GM12891 (cell line): Measurements from ENCODE around the gene NPIPB2.

Experiments used
- DNase-seq: peaks from one replicate; pipeline ENCODE4 v3.0.0; 2011; ENCODE audit warnings: low spot score; ENCODE audit not compliant: insufficient read length
- FAIRE-seq: peaks from 2 replicates; lab custom pipeline; 2011; peaks lifted over from hg19 to GRCh38; lab: Jason Lieb, UNC
- PAX5 ChIP-seq: IDR thresholded peaks from 2 replicates; pipeline ENCODE4 v1.6.1; 2011; ENCODE audit warnings: low read length, moderate library complexity, mild to moderate bottlenecking; ENCODE audit not compliant: insufficient read depth, severe bottlenecking
- POLR2A ChIP-seq: IDR thresholded peaks from 2 replicates; pipeline ENCODE4 v1.6.1; 2011; ENCODE audit warnings: low read depth, low read length, control low read depth
- POLR2AphosphoS5 ChIP-seq: IDR thresholded peaks from 2 replicates; pipeline ENCODE4 v1.6.1; 2011; ENCODE audit warnings: low read depth, low read length, control low read depth
- POU2F2 ChIP-seq: IDR thresholded peaks from 2 replicates; pipeline ENCODE4 v1.6.1; 2011; ENCODE audit warnings: low read depth, mild to moderate bottlenecking, control low read depth, low read length, moderate library complexity
- SPI1 ChIP-seq: IDR thresholded peaks from 2 replicates; pipeline ENCODE4 v1.6.1; 2011; ENCODE audit warnings: low read depth, low read length, control low read depth
- TAF1 ChIP-seq: IDR thresholded peaks from 2 replicates; pipeline ENCODE4 v1.6.1; 2011; ENCODE audit warnings: low read depth, low read length, control low read depth

The NPIPB2 gene

DNA sequence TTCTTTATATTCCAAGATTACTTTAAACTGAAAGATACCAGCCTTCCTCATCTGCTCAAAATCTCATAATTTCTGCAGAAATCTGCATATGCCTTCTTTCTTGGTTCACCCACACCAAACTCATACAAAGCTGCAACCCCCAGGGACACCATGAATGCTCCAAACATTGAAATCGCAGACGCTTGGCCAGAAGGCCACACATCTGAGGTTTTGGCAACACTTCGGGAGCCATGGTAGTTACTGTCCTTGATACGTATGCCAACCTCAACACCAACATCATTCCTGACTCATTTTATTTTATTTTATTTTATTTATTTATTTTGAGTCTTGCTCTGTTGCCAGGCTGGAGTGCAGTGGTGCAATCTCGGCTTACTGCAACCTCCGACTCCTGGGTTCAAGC lies 37.9 kb downstream of the NPIPB2 start:
- no peak for FAIRE-seq
- DNase-seq = no peak
- TF ChIP-seq SPI1 (no peak), POLR2A (no peak), TAF1 (no peak), PAX5 (no peak), POU2F2 (no peak), POLR2AphosphoS5 (no peak)

DNA sequence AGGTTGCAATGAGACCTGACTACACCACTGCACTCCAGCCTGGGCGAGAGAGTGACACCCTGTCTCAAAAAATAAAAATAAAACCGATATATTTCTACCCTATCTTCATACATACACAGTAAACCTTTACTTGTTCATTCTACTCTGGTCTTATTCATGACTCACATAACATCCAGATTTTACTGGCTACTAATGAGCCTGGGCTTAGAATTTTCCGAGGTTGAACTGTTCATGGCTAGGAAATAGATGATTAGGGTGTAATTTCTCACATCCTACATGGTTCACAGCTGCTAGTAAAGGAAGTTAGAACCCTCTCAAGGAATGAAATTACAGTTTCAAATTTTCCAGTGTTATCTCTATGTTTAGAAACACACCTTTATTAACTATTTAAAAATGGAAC lies 40.8 kb downstream of the NPIPB2 start:
- DNase-seq (no peak), FAIRE-seq (no peak)
- TF ChIP-seq POLR2A = no peak
- no peak for TF ChIP-seq TAF1
- TF ChIP-seq POU2F2 = no peak
- TF ChIP-seq POLR2AphosphoS5 = no peak
- no peak for TF ChIP-seq SPI1
- TF ChIP-seq PAX5 = no peak

DNA sequence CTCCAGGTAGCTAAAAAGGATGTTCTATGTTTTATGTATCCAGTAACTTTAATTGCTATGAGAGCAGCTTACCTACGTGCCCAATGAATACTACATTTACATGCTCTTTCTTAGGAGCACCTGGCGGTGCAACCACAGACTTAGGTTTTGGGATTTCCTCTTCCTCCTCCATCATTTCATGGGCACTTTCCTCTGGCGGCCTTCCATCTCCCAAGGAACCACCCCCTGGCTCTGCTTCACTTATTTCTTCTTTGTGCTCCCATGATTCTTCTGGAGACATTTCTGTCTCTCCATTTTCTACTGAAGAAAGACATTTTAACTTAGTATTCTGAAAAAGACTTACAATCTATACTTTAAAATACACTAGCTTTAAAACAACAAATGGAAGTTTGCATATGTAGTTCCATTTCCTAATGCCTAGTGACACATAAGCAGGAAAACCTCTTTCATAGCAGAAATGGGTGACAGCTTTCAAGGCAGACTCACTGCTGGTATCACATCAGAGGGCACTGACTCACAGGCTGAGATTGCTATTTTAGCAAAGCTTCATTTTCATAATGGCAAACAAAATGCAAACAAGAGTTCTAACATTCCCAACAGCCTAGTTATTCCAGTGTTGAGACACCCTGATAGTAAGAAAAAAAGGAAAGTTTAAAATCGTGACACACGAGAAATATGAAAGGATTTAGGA lies 45.2 kb downstream of the NPIPB2 start:
- no peak for DNase-seq

DNA sequence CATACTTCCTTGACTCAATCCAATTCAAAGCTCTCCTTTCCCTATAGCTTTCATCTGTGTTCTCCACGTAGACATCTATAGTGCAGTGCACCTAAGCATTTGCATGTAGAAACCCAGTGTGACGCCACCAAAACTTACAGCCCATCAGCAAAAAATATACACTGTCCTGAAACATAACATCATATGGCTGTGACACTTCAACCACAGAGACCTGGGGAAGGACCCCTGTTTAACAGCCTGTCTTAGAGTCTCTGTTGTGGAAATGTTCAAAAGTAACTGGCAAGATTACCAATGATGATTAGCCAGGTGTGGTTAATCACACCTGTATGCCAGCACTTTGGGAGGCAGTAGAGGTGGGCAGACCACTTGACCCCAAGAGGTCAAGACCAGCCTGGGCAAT lies 48.3 kb downstream of the NPIPB2 start:
- FAIRE-seq = no peak
- DNase-seq = no peak
- TF ChIP-seq PAX5 (no peak), TAF1 (no peak), POU2F2 (no peak), POLR2A (no peak), SPI1 (no peak), POLR2AphosphoS5 (no peak)

More for the DNA sequence above, 45.2 kb downstream of the NPIPB2 start:
- TF ChIP-seq POLR2A = no peak
- TF ChIP-seq POU2F2 = no peak
- no peak for TF ChIP-seq SPI1
- TF ChIP-seq POLR2AphosphoS5 = no peak
- TF ChIP-seq TAF1 = no peak
- TF ChIP-seq PAX5 = no peak
- no peak for FAIRE-seq

DNA sequence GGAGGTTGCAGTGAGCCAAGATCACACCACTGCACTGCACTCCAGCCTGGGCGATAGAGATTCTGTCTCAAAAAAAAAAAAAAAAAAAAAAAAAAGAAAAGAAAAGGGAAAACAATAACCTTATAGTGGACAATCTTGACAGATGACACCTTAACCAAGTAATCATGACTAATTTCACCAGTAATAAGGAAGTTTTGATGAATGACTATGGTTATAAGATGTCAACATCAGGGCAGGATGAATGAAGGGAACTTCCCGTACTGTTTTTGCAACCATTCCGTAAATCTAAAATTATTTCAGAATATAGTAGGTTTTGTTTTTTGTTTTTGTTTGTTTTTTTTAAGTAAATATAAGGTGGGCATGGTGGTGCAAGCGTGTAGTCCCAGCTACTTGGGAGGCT lies 49.1 kb downstream of the NPIPB2 start:
- FAIRE-seq (no peak), DNase-seq (no peak)
- TF ChIP-seq POLR2AphosphoS5 (no peak), SPI1 (no peak)

DNA sequence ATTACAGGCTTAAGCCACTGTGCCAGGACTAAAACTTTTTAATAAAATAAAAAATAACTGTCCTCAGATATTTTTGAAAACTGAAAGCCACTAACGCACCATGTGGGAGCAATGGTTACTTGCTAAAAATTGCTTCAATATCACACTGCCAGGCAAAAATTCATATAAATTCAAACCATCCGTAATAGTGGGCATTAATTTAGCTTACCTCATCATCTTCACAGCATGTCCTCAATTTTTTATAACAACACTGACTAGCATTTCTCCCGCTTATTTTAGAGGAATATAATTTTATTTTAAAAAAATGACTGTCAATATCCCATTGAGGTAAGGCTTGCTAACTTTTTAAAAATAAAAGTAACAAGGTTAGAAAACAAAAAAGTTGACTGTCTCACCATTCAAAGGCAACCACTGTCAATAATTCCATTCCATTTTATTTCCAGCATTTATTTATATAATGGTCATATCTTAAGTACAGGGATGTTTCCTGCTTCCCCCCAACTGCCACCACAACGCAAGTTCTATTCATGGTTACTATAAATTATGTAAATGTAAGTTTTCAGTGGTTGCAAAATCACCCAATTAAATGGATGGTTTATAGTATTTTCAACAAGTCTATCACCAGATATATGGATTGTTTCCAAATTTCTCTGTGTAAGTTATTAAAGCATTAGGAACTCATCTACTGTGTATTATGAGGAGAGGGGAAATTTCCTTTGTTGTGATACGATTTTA lies 51.4 kb downstream of the NPIPB2 start:
- TF ChIP-seq TAF1 (no peak), POLR2A (no peak), POU2F2 (no peak), POLR2AphosphoS5 (no peak), PAX5 (no peak), SPI1 (no peak)
- no peak for FAIRE-seq
- DNase-seq = no peak

DNA sequence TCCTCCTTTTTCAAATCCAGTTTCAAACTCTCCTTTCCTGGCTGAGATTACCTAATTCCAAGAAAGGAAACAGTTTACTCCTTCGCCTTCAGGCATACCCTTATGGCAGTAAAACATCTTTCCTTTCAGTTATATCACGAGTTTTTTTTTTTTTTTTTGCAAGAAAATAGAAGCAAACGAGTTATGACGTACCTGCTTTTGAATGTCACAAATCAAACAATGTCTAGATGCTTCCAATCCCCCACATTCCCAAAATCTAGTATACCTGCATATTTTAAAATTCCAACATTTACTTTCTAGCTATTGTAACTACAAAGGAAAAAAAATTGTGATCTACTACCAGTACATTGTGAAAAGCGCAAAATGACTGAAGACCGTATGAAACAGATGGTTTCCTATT lies 55.0 kb downstream of the NPIPB2 start:
- FAIRE-seq = no peak
- DNase-seq = no peak
- TF ChIP-seq POLR2A (no peak), TAF1 (no peak), SPI1 (no peak), POU2F2 (no peak), POLR2AphosphoS5 (no peak), PAX5 (no peak)

DNA sequence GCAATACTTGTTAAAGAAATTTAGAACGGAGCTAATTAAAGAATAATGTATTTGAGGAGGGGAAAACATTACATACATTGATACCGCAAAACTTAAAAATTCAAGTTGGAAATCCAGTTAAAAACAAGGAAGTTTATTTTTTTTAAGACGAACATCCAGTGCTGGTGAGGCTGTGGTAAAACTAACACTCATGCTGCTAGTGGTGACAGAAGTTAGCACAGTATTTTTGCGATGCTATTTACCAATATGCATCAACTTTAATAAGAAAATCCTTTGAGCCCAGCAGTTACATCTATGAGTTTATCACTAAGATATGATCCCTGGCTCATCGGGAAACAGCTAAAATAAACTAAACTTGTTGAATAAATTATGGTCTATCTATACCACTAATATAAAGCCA lies 57.8 kb downstream of the NPIPB2 start:
- DNase-seq (no peak), FAIRE-seq (no peak)
- no peak for TF ChIP-seq POLR2A
- TF ChIP-seq PAX5 = no peak

DNA sequence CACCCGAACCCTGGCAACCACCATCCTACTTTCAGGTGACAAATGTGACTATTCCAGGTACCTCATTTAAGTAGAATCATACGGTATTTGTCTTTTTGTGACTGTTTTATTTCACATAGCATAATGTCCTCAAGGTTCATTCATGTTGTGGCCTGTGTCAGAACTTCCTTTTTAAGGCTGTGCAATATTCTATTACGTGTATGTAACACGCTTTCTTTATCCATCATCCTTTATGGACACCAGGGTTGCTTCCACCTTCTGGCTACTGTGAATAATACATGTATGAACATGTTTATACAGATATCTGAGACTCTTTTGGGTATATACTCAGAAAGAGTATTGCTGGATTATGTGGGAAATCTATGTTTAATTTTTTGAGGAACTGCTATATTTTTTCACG lies 61.8 kb downstream of the NPIPB2 start:
- TF ChIP-seq PAX5 (no peak), SPI1 (no peak), TAF1 (no peak), POLR2A (no peak), POLR2AphosphoS5 (no peak), POU2F2 (no peak)
- FAIRE-seq (no peak), DNase-seq (no peak)
